Effector memory CD4-positive, alpha-beta T cell (primary cell): ENCODE data around the gene LIN37.

Experiments
- DNase-seq, 3 donors: peaks; one replicate each; pipeline ENCODE4 v3.0.0-alpha.2; 2020
- H3K27ac ChIP-seq: 2 replicates; pipeline ENCODE4 v1.7.0; 2013; ENCODE audit warnings: mild to moderate bottlenecking, low read length, moderate library complexity; ENCODE audit not compliant: insufficient read depth, poor library complexity, severe bottlenecking
- H3K27me3 ChIP-seq: replicated peaks from 2 replicates; pipeline ENCODE4 v1.7.0; 2013; ENCODE audit warnings: mild to moderate bottlenecking, low read length; ENCODE audit not compliant: insufficient read depth, control insufficient read depth, poor library complexity, severe bottlenecking
- H3K36me3 ChIP-seq: 2 replicates; pipeline ENCODE4 v1.7.0; 2013; ENCODE audit warnings: mild to moderate bottlenecking, low read length, moderate library complexity; ENCODE audit not compliant: control insufficient read depth, insufficient read depth
- H3K4me1 ChIP-seq: 2 replicates; pipeline ENCODE4 v1.7.0; 2013; ENCODE audit warnings: low read length, mild to moderate bottlenecking; ENCODE audit not compliant: control insufficient read depth, insufficient read depth, poor library complexity, severe bottlenecking
- H3K4me3 ChIP-seq: 2 replicates; pipeline ENCODE4 v1.7.0; 2013; ENCODE audit warnings: low read length, low read depth, mild to moderate bottlenecking; ENCODE audit not compliant: insufficient read depth, poor library complexity, severe bottlenecking
- H3K9me3 ChIP-seq: 2 replicates; pipeline ENCODE4 v1.7.0; 2013; ENCODE audit warnings: mild to moderate bottlenecking, low read length, moderate library complexity; ENCODE audit not compliant: control insufficient read depth

LIN37 gene

DNA sequence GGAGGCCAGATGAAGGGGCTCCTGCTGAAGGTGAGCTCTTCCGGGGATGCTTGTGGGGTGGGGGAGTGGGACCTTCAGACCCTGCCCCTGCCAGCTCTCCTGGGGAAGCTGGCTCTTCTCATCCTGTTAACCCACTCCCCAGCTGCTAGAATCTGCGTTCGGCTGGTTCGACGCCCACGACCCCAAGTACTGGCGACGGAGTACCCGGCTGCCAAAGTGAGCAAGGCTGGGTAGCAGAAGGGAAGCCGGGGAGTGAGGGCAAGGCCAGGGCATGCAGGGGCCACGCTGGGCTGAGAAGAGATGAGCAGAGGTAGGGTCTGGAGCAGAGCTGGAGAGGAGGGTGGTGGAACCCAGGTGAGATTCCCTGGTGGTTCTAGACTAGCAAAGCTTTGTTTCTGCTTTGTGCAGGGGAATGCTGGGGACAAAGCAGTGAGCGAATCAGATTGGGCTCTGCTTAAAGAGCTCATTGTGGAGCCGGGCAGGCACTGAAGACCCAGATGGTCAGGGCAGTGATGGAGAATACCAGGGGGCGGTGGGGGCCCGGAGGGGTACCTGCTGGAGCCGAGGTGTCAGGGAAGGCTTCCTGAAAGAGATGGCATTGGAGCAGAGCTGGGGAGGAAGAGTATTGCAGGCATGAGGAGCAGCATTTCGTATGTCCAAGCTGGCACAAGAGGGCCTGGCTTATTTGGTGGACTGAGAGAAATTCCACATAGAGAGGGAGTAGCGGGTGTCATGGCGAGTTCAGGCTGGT, 20.2 kb upstream of the LIN37 start:
- Histone ChIP-seq H3K4me3 (no peak overlapping the region), H3K36me3 (peaks cover 98% of the 10 kb centered on the region), H3K9me3 (no peaks in the 10 kb centered on the region), H3K27me3 (no peaks in the 10 kb centered on the region), H3K4me1 (no peaks in the 10 kb centered on the region), H3K27ac (no peak overlapping the region)
- DNase-seq: no peak

- DNase-seq: no peak
- H3K27me3 ChIP-seq: no peaks in the 10 kb centered on the region
- no peak overlapping the region for H3K27ac ChIP-seq
- H3K4me3 ChIP-seq: no peak overlapping the region
- no peaks in the 10 kb centered on the region for H3K9me3 ChIP-seq
- H3K36me3 ChIP-seq: peaks cover 96% of the 10 kb centered on the region
- no peaks in the 10 kb centered on the region for H3K4me1 ChIP-seq
Observed at GRCh38 chr19:35729021-35729420, 19.4 kb upstream of the LIN37 start.

DNA sequence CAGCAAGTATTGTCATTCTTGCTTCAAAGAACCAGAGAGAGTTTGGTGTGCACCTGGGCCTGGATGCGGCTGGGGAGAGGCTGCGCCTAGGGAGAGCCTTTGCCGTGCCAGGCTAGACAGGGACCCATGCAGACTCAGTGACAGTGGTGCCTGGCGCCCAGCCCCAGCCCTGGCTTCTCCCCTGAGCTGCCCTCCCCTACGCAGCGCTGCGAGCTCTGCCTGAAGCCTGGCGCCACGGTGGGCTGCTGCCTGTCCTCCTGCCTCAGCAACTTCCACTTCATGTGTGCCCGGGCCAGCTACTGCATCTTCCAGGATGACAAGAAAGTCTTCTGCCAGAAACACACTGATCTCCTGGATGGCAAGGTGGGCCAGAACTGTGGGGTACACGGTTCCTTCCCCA, 18.6 kb upstream of the LIN37 start:
- no peak overlapping the region for H3K27ac ChIP-seq
- no peaks in the 10 kb centered on the region for H3K27me3 ChIP-seq
- H3K9me3 ChIP-seq: no peaks in the 10 kb centered on the region
- no peaks in the 10 kb centered on the region for H3K4me1 ChIP-seq
- H3K36me3 ChIP-seq: peaks cover 91% of the 10 kb centered on the region
- no peak for DNase-seq
- no peak overlapping the region for H3K4me3 ChIP-seq

DNA sequence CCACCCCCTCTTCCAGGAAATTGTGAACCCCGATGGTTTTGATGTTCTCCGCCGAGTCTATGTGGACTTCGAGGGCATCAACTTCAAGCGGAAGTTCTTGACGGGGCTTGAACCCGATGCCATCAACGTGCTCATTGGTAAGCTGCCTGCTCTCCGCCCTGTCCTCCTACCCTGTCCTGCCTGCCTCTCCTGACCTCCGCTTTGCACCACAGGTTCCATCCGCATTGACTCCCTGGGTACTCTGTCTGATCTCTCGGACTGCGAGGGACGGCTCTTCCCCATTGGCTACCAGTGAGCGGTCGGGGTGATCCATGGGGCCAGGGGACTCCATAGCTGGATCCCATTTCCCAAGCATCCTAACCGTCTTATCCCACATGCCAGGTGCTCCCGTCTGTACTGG, 18.1 kb upstream of the LIN37 start:
- no peaks in the 10 kb centered on the region for H3K4me1 ChIP-seq
- DNase-seq: no peak
- no peak overlapping the region for H3K27ac ChIP-seq
- peaks cover 90% of the 10 kb centered on the region for H3K36me3 ChIP-seq
- H3K4me3 ChIP-seq: no peak overlapping the region
- H3K9me3 ChIP-seq: no peaks in the 10 kb centered on the region
- H3K27me3 ChIP-seq: no peaks in the 10 kb centered on the region

DNA sequence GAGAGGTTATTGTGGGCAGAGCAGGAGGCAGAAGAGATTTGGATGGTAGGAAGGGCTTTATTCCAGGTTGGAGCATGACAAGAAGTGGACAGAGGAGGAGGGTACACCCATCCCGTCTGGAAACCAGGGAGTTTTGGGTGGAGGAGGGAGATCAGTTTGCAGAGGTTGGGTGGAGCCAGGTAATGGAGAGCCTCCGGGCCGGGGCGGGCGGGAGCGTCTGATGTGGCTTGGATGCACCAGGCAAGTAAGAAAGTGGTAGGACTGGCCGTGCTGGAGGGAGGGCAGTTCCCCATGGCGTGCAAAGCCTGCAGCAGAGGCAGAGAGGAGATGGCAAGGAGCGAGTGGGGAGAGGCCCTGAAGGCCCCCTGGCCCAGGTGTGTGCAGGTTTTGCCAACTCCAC, 17.0 kb upstream of the LIN37 start:
- Histone ChIP-seq H3K4me3 (no peak overlapping the region), H3K27ac (no peak overlapping the region), H3K27me3 (no peaks in the 10 kb centered on the region), H3K36me3 (peaks cover 79% of the 10 kb centered on the region), H3K9me3 (no peaks in the 10 kb centered on the region), H3K4me1 (no peaks in the 10 kb centered on the region)
- no peak for DNase-seq

GRCh38 chr19:35731779-35732405, 16.5 kb upstream of the LIN37 start:
- H3K27me3 ChIP-seq: no peaks in the 10 kb centered on the region
- peaks cover 78% of the 10 kb centered on the region for H3K36me3 ChIP-seq
- H3K4me1 ChIP-seq: no peaks in the 10 kb centered on the region
- no peak overlapping the region for H3K4me3 ChIP-seq
- H3K9me3 ChIP-seq: no peaks in the 10 kb centered on the region
- DNase-seq: no peak
- no peak overlapping the region for H3K27ac ChIP-seq

- no peak overlapping the region for H3K4me3 ChIP-seq
- peaks cover 78% of the 10 kb centered on the region for H3K36me3 ChIP-seq
- no peak for DNase-seq
- H3K27me3 ChIP-seq: no peaks in the 10 kb centered on the region
- no peak overlapping the region for H3K27ac ChIP-seq
- H3K4me1 ChIP-seq: no peaks in the 10 kb centered on the region
- no peaks in the 10 kb centered on the region for H3K9me3 ChIP-seq
Observed at GRCh38 chr19:35732540-35733179, 15.7 kb upstream of the LIN37 start.

DNA sequence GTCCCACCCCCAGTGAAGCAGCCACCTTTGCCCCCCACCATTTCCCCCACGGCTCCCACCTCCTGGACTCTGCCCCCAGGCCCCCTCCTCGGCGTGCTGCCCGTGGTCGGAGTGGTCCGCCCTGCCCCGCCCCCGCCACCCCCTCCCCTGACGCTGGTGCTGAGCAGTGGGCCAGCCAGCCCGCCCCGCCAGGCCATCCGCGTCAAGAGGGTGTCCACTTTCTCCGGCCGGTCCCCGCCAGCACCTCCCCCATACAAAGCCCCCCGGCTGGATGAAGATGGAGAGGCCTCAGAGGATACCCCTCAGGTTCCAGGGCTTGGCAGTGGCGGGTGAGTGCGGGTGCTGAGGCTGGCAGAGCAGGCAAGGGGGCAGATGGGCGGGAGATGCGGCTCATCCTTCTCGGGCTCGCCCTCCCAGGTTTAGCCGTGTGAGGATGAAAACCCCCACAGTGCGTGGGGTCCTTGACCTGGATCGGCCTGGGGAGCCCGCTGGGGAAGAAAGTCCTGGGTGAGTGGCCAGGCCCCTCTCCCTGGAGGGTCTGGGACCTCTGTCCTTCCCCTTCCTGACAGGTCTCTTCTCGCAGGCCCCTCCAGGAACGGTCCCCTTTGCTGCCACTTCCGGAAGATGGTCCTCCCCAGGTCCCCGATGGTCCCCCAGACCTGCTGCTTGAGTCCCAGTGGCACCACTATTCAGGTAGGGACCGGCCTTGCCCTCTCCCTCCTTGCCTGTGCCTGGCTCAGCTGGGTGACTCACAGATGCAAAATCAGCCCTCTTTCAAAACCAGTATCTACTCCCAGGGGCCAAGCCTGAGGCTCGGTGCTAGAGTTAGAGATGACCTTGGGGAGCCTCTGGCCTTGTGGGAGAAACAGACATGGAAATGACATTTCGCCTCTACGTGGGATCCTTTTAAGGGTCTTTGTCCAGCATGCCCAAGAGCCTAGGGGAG, 14.9 kb upstream of the LIN37 start:
- Histone ChIP-seq H3K4me1 (no peaks in the 10 kb centered on the region), H3K27ac (no peak overlapping the region), H3K9me3 (no peaks in the 10 kb centered on the region), H3K4me3 (no peak overlapping the region), H3K36me3 (peaks cover 78% of the 10 kb centered on the region), H3K27me3 (no peaks in the 10 kb centered on the region)
- no peak for DNase-seq

DNA sequence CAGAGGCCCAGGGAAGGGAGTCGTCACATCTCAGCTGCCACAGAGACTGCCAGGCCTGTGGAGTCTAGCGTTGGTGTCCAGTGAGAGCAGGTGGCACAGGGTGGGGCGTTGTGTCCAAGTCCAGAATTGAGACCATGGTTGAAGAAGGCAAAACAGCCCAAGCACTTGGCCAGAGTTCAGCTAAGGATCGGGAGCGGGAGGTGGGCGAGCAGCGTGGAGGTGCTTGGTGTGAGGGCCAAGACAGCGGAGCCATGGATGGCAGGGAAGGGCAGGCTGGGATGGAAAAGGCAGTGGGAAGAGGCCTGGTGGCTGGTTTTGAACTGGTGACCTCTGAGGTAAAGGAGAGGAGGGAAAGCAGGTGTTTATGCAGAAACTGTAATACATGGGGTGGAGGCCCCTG, 14.1 kb upstream of the LIN37 start:
- Histone ChIP-seq H3K27ac (no peak overlapping the region), H3K4me3 (no peak overlapping the region), H3K9me3 (no peaks in the 10 kb centered on the region), H3K36me3 (peaks cover 73% of the 10 kb centered on the region), H3K4me1 (no peaks in the 10 kb centered on the region), H3K27me3 (no peaks in the 10 kb centered on the region)
- no peak for DNase-seq
